Heart right ventricle (tissue), 16 donors: Measurements from ENCODE around the gene MKRN1. TPM values are rescaled to one million over a fixed set of nuclear protein-coding genes. Genes with fewer than 3 reads are reported as not detected.

Experiments used
- ATAC-seq, 8 donors: fragments of 200-7000 bp; cut with Tn5 transposase; one replicate each; pipeline ENCODE4 v1.9.1; 2020; ENCODE audit warnings: mild to moderate bottlenecking in 8 of 8, moderate library complexity in 8 of 8, moderate number of reproducible peaks in 1 of 8
- DNase-seq, 2 donors: peaks; one replicate each; pipeline ENCODE4 v3.0.0-alpha.2; 2020
- H3K27ac ChIP-seq, 10 donors: fragments of 200-600 bp; sonication (generic) in 2 of 10; one replicate each; pipeline versions ENCODE4 v1.5.0 to v1.8.0; 2020 to 2022; ENCODE audit warnings: mild to moderate bottlenecking in 3 of 10
- H3K27me3 ChIP-seq, 7 donors: fragments of 200-600 bp; one replicate each; pipeline ENCODE4 v1.8.0; 2021 to 2022; ENCODE audit warnings: mild to moderate bottlenecking in 2 of 7
- H3K36me3 ChIP-seq, 9 donors: fragments of 200-600 bp; sonication (generic) in 1 of 9; one replicate each; pipeline versions ENCODE4 v1.5.0 to v1.8.0; 2020 to 2022; ENCODE audit warnings: mild to moderate bottlenecking in 2 of 9
- H3K4me1 ChIP-seq, 9 donors: fragments of 200-600 bp; sonication (generic) in 1 of 9; one replicate each; pipeline versions ENCODE4 v1.5.0 to v1.8.0; 2020 to 2022; ENCODE audit warnings: mild to moderate bottlenecking in 4 of 9
- H3K4me3 ChIP-seq, 10 donors: fragments of 200-600 bp; sonication (generic) in 2 of 10; one replicate each; pipeline versions ENCODE4 v1.5.0 to v1.8.0; 2020 to 2022; ENCODE audit warnings: mild to moderate bottlenecking in 7 of 10, moderate library complexity in 2 of 10
- H3K9me3 ChIP-seq, 11 donors: fragments of 200-600 bp in 10 of 11; sonication (generic) in 2 of 11; one replicate each; pipeline versions ENCODE4 v1.5.0 to v1.8.0; 2013 to 2022; ENCODE audit warnings: mild to moderate bottlenecking in 2 of 11, control low read depth in 1 of 11, moderate library complexity in 1 of 11
- WGBS, 2 donors: extraction: QIAGEN DNeasy Blood & Tissue Kit; methylation state at CpG; one replicate each; pipeline ENCODE4 v1.1.7; 2013; ENCODE audit warnings: inconsistent platforms in 1 of 2; 5-methylcytosine and 5-hydroxymethylcytosine counted together
- intact Hi-C, 10 donors: fragments of 100-400 bp; cut with DNase I; formaldehyde crosslinking; loops; one replicate each; pipeline versions ENCODE4 v1.11.1 to v1.14.2; 2022
- polyA plus RNA-seq, 2 donors: library from polyadenylated mRNA; stranded (reverse); fragments of 200-250 nt; gene quantifications; one replicate each; pipeline ENCODE4 v1.2.3, GENCODE V29; 2013
- total RNA-seq, 10 donors: library from RNA; stranded (reverse); fragmentation: NEBNext Ultra II Directional in 3 of 10; extraction: Animal tissue kit (Norgen Biotek cat#: 25700) in 3 of 10; gene quantifications; one replicate each; pipeline versions ENCODE4 v1.2.1 to v1.2.4, GENCODE V29; 2021 to 2023
- TF ChIP-seq, protein P1 (sequence below), 9 donors: fragments of 200-600 bp; sonication (generic) in 2 of 9; IDR thresholded peaks; one replicate each; pipeline versions ENCODE4 v1.5.0 to v1.8.0; 2021 to 2022; ENCODE audit warnings: antibody characterized with exemption in 9 of 9, mild to moderate bottlenecking in 5 of 9, moderate library complexity in 1 of 9
- donor health status: Arrhythmogenic right ventricular cardiomyopathy.
- donor health status: ischemic (EF 13 %, LVEDD 7.1; RV severe dilation, severe dysfunction).
- donor health status: healthy with polysubstance abuse.
- donor health status: DM: no; HTN: yes; CAD: no.
- donor health status: DM: no; HTN: no; CAD: no.
- donor health status: ischemic (EF 25% LVEDD 6.9; RV normal size, moderate dysfunction).
- donor health status: ischemic (EF 25% LVEDD 5.7; RV mildly dilated, moderate dysfunction).
- donor health status: healthy.
- donor health status: DM: yes; HTN: yes; CAD: no.
- donor health status: Ischemic cardiomyopathy.
- donor health status: ischemic (EF 35%, LVEDD 5.7; RV mildly dilated, moderate dysfunction).
- donor health status: nonischemic (EF 11% LVEDD 7.7; RV severe dilation, severe dysfunction).
- donor health status: DM: yes; HTN: yes; CAD: no.
- donor health status: PGD.
- donor health status: ischemic (EF 29% LVEDD 5.4; RV normal size, mild dysfunction).
- donor health status: nonischemic (EF 23%, LVEDD 6.1; RV moderate dilation, normal function).

MKRN1 gene
- total and polyA plus RNA-seq, 12 donors: 38.5 to 113 (median 90.3) TPM

DNA sequence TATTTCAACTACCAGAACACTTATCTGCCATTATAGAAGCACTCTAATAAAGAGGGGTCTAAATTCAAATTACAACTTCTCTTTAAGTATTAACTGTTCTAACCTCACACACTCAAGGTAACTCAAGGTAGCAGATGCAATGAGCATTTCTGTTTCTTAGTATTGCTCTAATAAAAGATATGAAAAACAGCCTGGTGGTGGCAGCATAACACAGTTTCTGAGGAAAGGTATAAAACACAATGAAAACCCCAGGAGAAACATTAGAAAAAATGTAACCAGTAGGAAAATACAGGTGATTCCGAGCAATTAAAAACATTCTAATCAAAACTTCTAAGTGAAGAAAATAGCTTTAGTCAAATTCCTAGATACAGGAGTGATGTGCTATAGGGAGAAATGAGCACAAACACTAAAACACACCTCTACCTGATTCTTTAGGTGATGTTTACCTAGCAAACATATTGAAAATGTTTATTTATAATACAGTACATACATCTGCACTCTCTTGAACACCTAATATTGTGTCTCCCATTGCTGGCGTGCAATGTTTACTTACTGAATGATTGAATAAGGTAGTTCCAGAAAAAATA lies 3.5 kb downstream of the MKRN1 start:
- TF ChIP-seq, protein P1, sequence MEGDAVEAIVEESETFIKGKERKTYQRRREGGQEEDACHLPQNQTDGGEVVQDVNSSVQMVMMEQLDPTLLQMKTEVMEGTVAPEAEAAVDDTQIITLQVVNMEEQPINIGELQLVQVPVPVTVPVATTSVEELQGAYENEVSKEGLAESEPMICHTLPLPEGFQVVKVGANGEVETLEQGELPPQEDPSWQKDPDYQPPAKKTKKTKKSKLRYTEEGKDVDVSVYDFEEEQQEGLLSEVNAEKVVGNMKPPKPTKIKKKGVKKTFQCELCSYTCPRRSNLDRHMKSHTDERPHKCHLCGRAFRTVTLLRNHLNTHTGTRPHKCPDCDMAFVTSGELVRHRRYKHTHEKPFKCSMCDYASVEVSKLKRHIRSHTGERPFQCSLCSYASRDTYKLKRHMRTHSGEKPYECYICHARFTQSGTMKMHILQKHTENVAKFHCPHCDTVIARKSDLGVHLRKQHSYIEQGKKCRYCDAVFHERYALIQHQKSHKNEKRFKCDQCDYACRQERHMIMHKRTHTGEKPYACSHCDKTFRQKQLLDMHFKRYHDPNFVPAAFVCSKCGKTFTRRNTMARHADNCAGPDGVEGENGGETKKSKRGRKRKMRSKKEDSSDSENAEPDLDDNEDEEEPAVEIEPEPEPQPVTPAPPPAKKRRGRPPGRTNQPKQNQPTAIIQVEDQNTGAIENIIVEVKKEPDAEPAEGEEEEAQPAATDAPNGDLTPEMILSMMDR (IDR thresholded peaks at IDR 0.05): peak; percentile 20 to 71 (median 62)
- peaks cover 4 to 38% (median 27%) of the 10 kb centered on the region in 9 donors for H3K4me1 ChIP-seq
- 56 to 61% methylated on average over 2 of the region's 2 CpGs for WGBS, 2 donors
- H3K9me3 ChIP-seq: no peaks in the 10 kb centered on the region
- peak in 1 of 2 donors; percentile 36 for DNase-seq
- peaks cover 0 to 17% (median under 1%) of the 10 kb centered on the region in 9 donors for H3K36me3 ChIP-seq
- ATAC-seq: no peak
- H3K4me3 ChIP-seq: no peak overlapping the region
- intact Hi-C loops: loop anchor here in 7 of 10 donors (5.0 to 10.0 kb wide), 2 partner anchors 176 to 539 kb away; partner anchors contain the start of gene MRPS33 (in 2 of the 7)
- H3K27ac ChIP-seq: no peak overlapping the region
- H3K27me3 ChIP-seq: no peaks in the 10 kb centered on the region

DNA sequence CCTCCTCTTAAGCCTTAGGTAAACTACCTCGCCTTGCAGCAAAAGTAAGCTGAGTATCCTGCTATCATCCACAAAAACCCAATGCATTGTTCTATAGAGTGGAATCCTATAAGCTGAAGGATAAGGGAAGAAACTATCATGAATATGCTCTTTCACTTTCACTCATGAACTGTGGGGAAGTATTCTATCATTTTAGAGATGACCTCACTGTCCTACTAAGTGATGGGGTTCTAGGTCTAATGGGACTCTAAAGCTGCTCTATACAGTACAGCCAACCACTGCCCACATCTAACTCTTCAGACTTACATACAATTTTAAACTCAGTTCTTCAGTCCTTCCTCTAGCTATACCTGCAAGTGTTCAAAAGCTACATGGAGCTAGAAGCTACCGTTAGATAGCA lies 16.2 kb downstream of the MKRN1 start:
- TF ChIP-seq, protein P1 (IDR thresholded peaks at IDR 0.05): no peak
- no peaks in the 10 kb centered on the region for H3K27me3 ChIP-seq
- intact Hi-C loops: no loop called here
- DNase-seq (no peak), ATAC-seq (no peak)
- H3K36me3 ChIP-seq: peaks cover 0 to 97% (median 44%) of the 10 kb centered on the region in 9 donors
- 96 to 98% methylated on average over 2 of the region's 2 CpGs for WGBS, 2 donors
- H3K4me1 ChIP-seq: no peaks in the 10 kb centered on the region
- no peaks in the 10 kb centered on the region for H3K9me3 ChIP-seq
- H3K4me3 ChIP-seq: no peak overlapping the region
- no peak overlapping the region for H3K27ac ChIP-seq

DNA sequence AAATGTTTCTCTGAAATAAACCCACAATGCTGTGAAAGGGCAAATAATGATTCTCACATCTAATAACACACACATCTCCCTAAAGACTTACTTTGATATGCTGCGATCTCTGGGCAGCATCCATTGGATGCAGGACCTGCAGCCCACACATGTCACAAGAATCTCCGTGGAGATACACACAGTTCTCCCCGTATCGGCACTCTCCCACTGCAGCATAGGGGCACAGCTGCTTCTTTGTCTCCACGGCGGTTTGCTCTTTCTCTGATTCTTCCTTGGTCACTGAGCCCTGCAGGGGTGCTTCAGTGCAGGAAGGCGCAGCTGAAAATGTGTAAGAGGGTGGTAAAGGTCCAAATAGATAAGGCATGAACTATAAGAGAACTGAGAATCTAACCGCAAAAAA lies 20.4 kb downstream of the MKRN1 start:
- Histone ChIP-seq H3K4me1 (no peaks in the 10 kb centered on the region), H3K9me3 (no peaks in the 10 kb centered on the region), H3K27ac (no peak overlapping the region), H3K36me3 (peaks cover 0 to 98% (median 58%) of the 10 kb centered on the region in 9 donors), H3K27me3 (no peaks in the 10 kb centered on the region), H3K4me3 (no peak overlapping the region)
- DNase-seq (no peak), ATAC-seq (no peak)
- intact Hi-C loops: no loop called here
- TF ChIP-seq, protein P1 (IDR thresholded peaks at IDR 0.05): no peak
- WGBS, 2 donors: 83 to 89% methylated on average over 8 of the region's 8 CpGs

DNA sequence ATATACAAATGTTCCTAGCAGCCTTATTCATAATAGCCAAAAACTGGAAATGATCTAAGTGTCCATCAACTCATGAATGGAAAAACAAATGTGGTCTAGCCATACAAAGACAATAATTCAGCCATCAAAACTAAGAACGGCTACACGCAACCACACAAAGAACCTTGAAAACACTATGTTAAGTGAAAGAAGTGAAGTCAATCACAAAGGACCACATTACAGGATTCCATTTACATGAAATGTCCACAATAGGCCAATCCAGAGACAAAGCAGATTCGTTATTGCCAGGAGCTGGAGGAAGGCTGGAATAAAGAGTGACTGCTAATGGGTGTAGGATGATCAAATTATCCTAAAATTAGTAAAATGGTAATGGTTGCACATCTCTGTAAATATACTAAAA lies 21.1 kb downstream of the MKRN1 start:
- H3K27ac ChIP-seq: no peak overlapping the region
- H3K4me1 ChIP-seq: no peaks in the 10 kb centered on the region
- peaks cover 0 to 98% (median 57%) of the 10 kb centered on the region in 9 donors for H3K36me3 ChIP-seq
- intact Hi-C loops: no loop called here
- H3K4me3 ChIP-seq: no peak overlapping the region
- no peaks in the 10 kb centered on the region for H3K9me3 ChIP-seq
- 79 to 87% methylated on average over 3 of the region's 3 CpGs for WGBS, 2 donors
- DNase-seq: no peak
- no peak for ATAC-seq
- H3K27me3 ChIP-seq: no peaks in the 10 kb centered on the region
- TF ChIP-seq, protein P1 (IDR thresholded peaks at IDR 0.05): no peak
